ENCODE data around the gene KRT78.

Gene KRT78

GRCh38 chr12:52848661-52849255 is at the start of gene KRT78:
TSS of gene KRT78 (minus strand) at chr12:52848994. CDS start at chr12:52848930, 64 bp downstream.
- no peak within 1 kb of the TSS for H3K27ac ChIP-seq (ENCODE audit: low read length)
- no peak within 1 kb of the TSS for H3K4me3 ChIP-seq (ENCODE audit: low read length)
- no peak for TF ChIP-seq CTCF (IDR thresholded peaks at IDR 0.05; ENCODE audit: low read depth, low read length)
- no peak for TF ChIP-seq EZH2phosphoT487 (IDR thresholded peaks at IDR 0.05; ENCODE audit: low read depth)
- no peaks in the 10 kb centered on the region for H4K20me1 ChIP-seq (ENCODE audit: insufficient read depth, low read length)
- H2AFZ ChIP-seq (ENCODE audit: low read depth, low read length) = no peak within 1 kb of the TSS
- no peak within 1 kb of the TSS for H3K4me2 ChIP-seq (ENCODE audit: low read length)
- H3K79me2 ChIP-seq (ENCODE audit: low read length) = no peaks in the 10 kb centered on the region
- peaks cover 1% of the 10 kb centered on the region; the same call in 1 of the 2 replicates for H3K4me1 ChIP-seq (ENCODE audit: low read length)
- H3K9me3 ChIP-seq (ENCODE audit: insufficient read depth, low read length) = no peaks in the 10 kb centered on the region
- no peaks in the 10 kb centered on the region for H3K36me3 ChIP-seq (replicated peaks; ENCODE audit: low read depth, low read length)
- H3K9ac ChIP-seq (ENCODE audit: low read length) = no peak within 1 kb of the TSS
- peaks cover 7% of the 10 kb centered on the region for H3K27me3 ChIP-seq (ENCODE audit: low read depth, low read length)

GRCh38 chr12:52896190-52897100 is 47.7 kb upstream of the KRT78 start:
- TF ChIP-seq EZH2phosphoT487 (IDR thresholded peaks at IDR 0.05; ENCODE audit: low read depth) (no peak), CTCF (IDR thresholded peaks at IDR 0.05; ENCODE audit: low read depth, low read length) (no peak)
- Histone ChIP-seq H3K9me3 (ENCODE audit: insufficient read depth, low read length) (no peaks in the 10 kb centered on the region), H3K36me3 (replicated peaks; ENCODE audit: low read depth, low read length) (no peaks in the 10 kb centered on the region), H3K9ac (ENCODE audit: low read length) (no peak overlapping the region), H3K4me3 (ENCODE audit: low read length) (no peak overlapping the region), H3K4me1 (ENCODE audit: low read length) (no peaks in the 10 kb centered on the region), H3K27ac (ENCODE audit: low read length) (no peak overlapping the region), H3K79me2 (ENCODE audit: low read length) (no peaks in the 10 kb centered on the region), H3K4me2 (ENCODE audit: low read length) (no peak overlapping the region), H4K20me1 (ENCODE audit: insufficient read depth, low read length) (no peaks in the 10 kb centered on the region), H3K27me3 (ENCODE audit: low read depth, low read length) (peaks cover 9% of the 10 kb centered on the region; the same call in 1 of the 2 replicates), H2AFZ (ENCODE audit: low read depth, low read length) (no peak overlapping the region)

GRCh38 chr12:52895726-52896189 is 47.0 kb upstream of the KRT78 start:
- H3K27ac ChIP-seq (ENCODE audit: low read length) = no peak overlapping the region
- peaks cover 9% of the 10 kb centered on the region; the same call in 1 of the 2 replicates for H3K27me3 ChIP-seq (ENCODE audit: low read depth, low read length)
- H3K4me3 ChIP-seq (ENCODE audit: low read length) = no peak overlapping the region
- TF ChIP-seq EZH2phosphoT487 (IDR thresholded peaks at IDR 0.05; ENCODE audit: low read depth) (no peak), CTCF (IDR thresholded peaks at IDR 0.05; ENCODE audit: low read depth, low read length) (no peak)
- no peaks in the 10 kb centered on the region for H3K9me3 ChIP-seq (ENCODE audit: insufficient read depth, low read length)
- no peak overlapping the region for H2AFZ ChIP-seq (ENCODE audit: low read depth, low read length)
- H3K79me2 ChIP-seq (ENCODE audit: low read length) = no peaks in the 10 kb centered on the region
- H4K20me1 ChIP-seq (ENCODE audit: insufficient read depth, low read length) = no peaks in the 10 kb centered on the region
- no peaks in the 10 kb centered on the region for H3K36me3 ChIP-seq (replicated peaks; ENCODE audit: low read depth, low read length)
- no peak overlapping the region for H3K4me2 ChIP-seq (ENCODE audit: low read length)
- no peaks in the 10 kb centered on the region for H3K4me1 ChIP-seq (ENCODE audit: low read length)
- no peak overlapping the region for H3K9ac ChIP-seq (ENCODE audit: low read length)

- no peak for TF ChIP-seq CTCF (IDR thresholded peaks at IDR 0.05; ENCODE audit: low read depth, low read length)
- no peak for TF ChIP-seq EZH2phosphoT487 (IDR thresholded peaks at IDR 0.05; ENCODE audit: low read depth)
- no peaks in the 10 kb centered on the region for H3K36me3 ChIP-seq (replicated peaks; ENCODE audit: low read depth, low read length)
These were observed 44.2 kb upstream of the KRT78 start for GRCh38 chr12:52892974-52893373.

More at GRCh38 chr12:52892974-52893373, 44.2 kb upstream of the KRT78 start:
- no peak overlapping the region for H3K9ac ChIP-seq (ENCODE audit: low read length)
- H3K27ac ChIP-seq (ENCODE audit: low read length) = no peak overlapping the region
- H2AFZ ChIP-seq (ENCODE audit: low read depth, low read length) = no peak overlapping the region
- no peaks in the 10 kb centered on the region for H3K9me3 ChIP-seq (ENCODE audit: insufficient read depth, low read length)
- no peak overlapping the region for H3K4me3 ChIP-seq (ENCODE audit: low read length)
- no peaks in the 10 kb centered on the region for H3K4me1 ChIP-seq (ENCODE audit: low read length)
- no peaks in the 10 kb centered on the region for H3K79me2 ChIP-seq (ENCODE audit: low read length)
- H3K27me3 ChIP-seq (ENCODE audit: low read depth, low read length) = peaks cover 9% of the 10 kb centered on the region; the same call in 1 of the 2 replicates
- no peaks in the 10 kb centered on the region for H4K20me1 ChIP-seq (ENCODE audit: insufficient read depth, low read length)
- no peak overlapping the region for H3K4me2 ChIP-seq (ENCODE audit: low read length)
